NB4 (cell line): Measurements from ENCODE around the gene PTPN2.

Experiments
- DNase-seq: peaks from one replicate; pipeline ENCODE4 v3.0.0; 2010; ENCODE audit warnings: low read depth
- H3K4me3 ChIP-seq: one replicate; pipeline ENCODE4 v1.5.1; 2011; ENCODE audit warnings: mild to moderate bottlenecking, low read depth, low read length, moderate library complexity
- CTCF ChIP-seq: IDR thresholded peaks from one replicate; pipeline ENCODE4 v1.5.1; 2012; ENCODE audit warnings: low read depth, low read length
- MYC ChIP-seq: IDR thresholded peaks from 2 replicates; pipeline ENCODE4 v1.6.1; 2011; ENCODE audit warnings: low read depth, low read length
- POLR2A ChIP-seq: IDR thresholded peaks from 2 replicates; pipeline ENCODE4 v1.6.1; 2011; ENCODE audit warnings: mild to moderate bottlenecking; ENCODE audit not compliant: insufficient read length; ENCODE audit errors: extremely low read depth
- TF ChIP-seq, protein P1 (sequence below): IDR thresholded peaks from 2 replicates; pipeline ENCODE4 v1.6.1; 2011; ENCODE audit warnings: low read depth, low read length

PTPN2 gene

DNA sequence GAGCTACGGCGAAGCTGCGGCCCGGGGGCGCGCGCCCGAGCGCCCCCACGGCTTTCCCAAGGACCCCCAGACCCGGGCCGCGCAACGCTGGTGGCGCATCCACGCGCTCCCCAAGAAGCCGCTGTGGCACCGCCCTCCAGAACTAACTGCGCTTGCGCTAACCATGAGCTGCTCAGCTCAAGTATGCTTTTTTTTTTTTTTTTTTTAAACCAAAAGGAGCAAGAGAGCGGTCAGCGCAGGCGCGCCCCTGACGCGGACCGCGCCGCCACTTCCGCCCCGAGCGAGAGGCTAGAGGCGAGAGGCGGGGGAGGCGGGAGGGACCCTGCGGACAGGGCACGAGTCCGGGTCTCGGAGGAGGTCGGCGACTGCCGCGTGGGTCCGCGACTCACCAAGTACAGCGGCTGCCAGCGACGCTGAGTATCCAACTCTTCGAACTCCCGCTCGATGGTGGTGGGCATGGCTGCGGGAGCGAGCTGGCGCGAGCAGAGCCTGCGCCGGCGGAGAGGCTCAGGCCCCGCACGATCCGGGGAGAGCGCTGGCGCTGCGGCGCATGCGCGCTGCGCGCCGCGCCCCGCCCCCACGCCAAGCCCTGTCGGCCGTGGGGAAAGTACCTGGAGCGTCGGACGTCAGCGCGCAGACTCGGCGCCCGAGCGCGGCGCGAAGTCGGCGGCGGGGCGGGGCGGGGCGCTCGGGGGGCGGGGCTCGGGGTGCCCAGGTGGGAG lies at the start of gene PTPN2:
TSS of gene PTPN2 (minus strand) at position 554 of the 722 bp plus-strand sequence. CDS start at position 458, 96 bp downstream.
- H3K4me3 ChIP-seq, result peak within 1 kb of the TSS; percentile 94
- DNase-seq, result peak; percentile 93
- peak; percentile 95 for TF ChIP-seq POLR2A
- no peak; the same call in 1 of the 2 replicates for TF ChIP-seq MYC

- TF ChIP-seq POLR2A (no peak), MYC (no peak), CTCF (no peak)
- TF ChIP-seq, protein P1, sequence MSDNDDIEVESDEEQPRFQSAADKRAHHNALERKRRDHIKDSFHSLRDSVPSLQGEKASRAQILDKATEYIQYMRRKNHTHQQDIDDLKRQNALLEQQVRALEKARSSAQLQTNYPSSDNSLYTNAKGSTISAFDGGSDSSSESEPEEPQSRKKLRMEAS, result no peak
Observed at GRCh38 chr18:12933327-12933726, 49.3 kb upstream of the PTPN2 start.

DNA sequence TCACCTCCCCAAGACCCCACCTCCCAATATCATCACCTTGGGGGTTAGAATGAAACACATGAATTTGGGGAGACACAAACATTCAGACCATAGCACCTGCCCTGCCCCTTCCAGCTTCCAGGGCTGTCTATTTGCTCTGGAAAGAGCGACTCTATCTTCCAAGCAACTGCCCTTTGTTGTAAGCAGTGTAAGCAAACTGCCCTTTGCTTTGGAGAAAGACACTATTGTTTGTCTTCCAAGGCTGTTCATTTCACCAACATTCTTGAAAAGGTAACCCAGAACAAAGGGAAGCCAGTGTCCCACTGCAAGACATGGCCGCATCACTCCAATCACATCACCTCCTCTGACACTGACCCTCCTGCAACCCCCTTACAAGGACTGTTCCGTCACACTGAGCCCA lies 46.9 kb upstream of the PTPN2 start:
- H3K4me3 ChIP-seq, result no peak overlapping the region
- DNase-seq, result no peak
- TF ChIP-seq POLR2A (no peak), CTCF (no peak)
- TF ChIP-seq, protein P1, result no peak

More at GRCh38 chr18:12933327-12933726, 49.3 kb upstream of the PTPN2 start:
- no peak for DNase-seq
- no peak overlapping the region for H3K4me3 ChIP-seq

- no peak overlapping the region for H3K4me3 ChIP-seq
- no peak for DNase-seq
- TF ChIP-seq MYC, result no peak
- TF ChIP-seq, protein P1, result no peak
- TF ChIP-seq POLR2A, result no peak
- TF ChIP-seq CTCF, result no peak
Observed at GRCh38 chr18:12930376-12930775, 46.3 kb upstream of the PTPN2 start.

DNA sequence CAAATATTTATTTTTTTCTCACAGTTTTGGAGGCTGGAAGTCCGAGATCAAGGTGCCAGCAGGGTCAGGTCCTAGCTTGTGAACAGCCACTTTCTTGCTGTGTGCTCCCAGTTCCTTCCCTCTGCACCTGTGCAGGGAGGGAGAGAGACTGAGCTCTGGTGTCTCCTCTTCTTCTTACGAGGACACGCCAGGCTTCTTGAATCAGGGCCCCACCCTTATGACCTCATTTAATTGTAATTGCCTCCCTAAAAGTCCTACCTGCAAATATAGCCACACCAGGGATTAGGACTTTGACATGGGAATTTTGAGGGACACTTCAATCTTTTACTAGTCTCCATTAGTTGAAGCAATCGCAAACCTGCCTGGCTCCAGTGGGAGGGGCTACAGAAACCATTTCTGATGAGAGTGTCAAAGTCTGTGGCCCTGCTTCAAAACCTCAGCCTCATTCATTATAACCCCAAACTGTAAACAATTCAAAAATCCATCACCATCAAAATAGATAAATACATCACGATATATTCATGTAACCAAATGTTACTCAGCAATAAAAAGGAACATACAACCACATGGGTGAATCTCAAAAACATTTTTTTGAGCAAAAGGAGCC lies 45.5 kb upstream of the PTPN2 start:
- H3K4me3 ChIP-seq, result no peak overlapping the region
- DNase-seq, result no peak
- TF ChIP-seq MYC (no peak), POLR2A (no peak), CTCF (no peak)
- TF ChIP-seq, protein P1, result no peak

- TF ChIP-seq MYC, result no peak
- TF ChIP-seq, protein P1, result no peak
- TF ChIP-seq POLR2A, result no peak
- TF ChIP-seq CTCF, result no peak
- H3K4me3 ChIP-seq, result no peak overlapping the region
- DNase-seq, result no peak
Observed at GRCh38 chr18:12928641-12929040, 44.6 kb upstream of the PTPN2 start.
